Stimulated activated CD8-positive, alpha-beta memory T cell treated with anti-CD3 and anti-CD28 coated beads, Interleukin-7, amount 100 ng/mL, for 4 hours (primary cell): ENCODE results near the gene RTL9.
"Not testable (repeated sequence)": the region's sequence is repeated elsewhere in the genome, so short reads cannot be mapped to it uniquely, and the experiment has no call there.

Source experiments
- DNase-seq, 2 donors: peaks; one replicate each; pipeline ENCODE4 v3.0.0-alpha.2; 2020; ENCODE audit warnings: low read depth in 2 of 2

Gene RTL9

DNA sequence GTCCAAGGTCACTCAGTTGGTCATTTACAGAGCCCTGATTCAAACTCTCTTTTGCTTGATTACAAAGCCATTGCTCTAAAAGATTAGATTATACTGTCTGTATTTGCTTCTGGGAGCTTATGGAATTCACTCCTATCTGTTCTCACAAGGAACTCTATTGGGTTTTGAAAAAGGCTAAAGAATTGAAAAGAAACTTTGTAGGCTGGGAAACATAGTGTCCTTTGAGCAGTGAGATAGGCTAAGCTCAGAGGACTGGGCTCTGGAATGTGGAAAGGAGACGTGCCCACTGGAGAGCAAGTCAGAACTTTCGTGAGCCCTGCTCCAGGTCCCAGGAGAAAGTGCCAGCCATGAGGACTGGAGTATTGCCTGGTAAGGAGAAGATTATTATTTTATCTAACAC, at the start of gene RTL9:
RTL9 (plus strand) TSS at position 301 of the 400 bp plus-strand sequence. CDS start 91,770 bp downstream, outside the sequence.
- no peak for DNase-seq

DNA sequence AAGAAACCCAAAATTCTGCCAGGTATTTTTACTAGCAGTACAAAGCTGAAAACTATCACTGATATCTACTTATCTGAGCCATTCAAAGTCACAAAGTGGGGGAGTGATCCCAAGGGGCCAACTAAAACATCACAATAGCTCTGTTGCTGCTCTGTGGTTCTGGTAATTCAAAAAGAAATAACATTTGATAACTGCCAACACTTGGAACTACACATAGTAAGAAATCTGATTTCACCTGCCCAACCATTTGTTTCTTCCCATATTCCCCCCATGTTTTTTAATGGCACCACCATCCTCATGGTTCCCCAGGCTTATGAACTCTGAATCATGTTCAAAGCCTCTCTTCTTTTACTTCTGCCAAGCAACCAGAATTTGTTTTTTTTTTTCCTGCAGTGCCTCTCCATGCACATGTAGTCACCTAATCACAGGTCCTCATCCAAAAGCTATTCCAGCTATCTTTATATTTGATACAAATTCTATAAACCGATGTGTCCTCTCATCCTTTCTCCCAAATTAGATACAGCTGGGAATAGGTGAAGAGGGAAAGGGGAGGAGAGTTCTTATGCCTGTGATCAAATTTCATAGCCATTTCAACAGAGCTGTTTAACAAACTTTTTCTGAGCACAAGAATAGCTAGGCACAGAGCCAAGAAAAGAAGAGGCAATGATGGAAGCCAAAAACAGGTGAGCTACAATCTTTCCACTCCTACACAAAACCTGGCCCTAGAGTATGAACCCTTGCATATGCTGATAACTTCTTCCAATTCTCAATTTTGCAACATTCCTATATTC, 48.5 kb upstream of the RTL9 start:
- no peak for DNase-seq

DNA sequence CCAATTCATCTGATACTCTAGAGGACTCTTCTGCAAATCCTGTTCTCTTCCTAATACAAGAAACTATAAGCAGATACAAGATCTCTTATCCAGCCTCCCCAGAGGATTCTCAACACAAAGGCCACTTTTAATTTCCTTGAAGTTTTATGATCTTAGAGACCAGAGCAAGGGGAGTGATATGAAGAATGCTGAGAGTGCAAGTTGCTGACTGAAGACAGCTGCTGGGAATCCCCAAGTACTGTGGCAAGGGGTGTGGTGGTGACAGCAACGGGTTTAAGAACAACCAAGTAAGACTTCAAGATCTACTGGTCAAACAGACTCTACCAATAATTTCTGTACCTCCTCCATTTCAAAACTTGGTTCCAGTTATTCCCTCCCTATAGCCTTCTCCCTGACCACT, 47.8 kb upstream of the RTL9 start:
- no peak for DNase-seq

DNA sequence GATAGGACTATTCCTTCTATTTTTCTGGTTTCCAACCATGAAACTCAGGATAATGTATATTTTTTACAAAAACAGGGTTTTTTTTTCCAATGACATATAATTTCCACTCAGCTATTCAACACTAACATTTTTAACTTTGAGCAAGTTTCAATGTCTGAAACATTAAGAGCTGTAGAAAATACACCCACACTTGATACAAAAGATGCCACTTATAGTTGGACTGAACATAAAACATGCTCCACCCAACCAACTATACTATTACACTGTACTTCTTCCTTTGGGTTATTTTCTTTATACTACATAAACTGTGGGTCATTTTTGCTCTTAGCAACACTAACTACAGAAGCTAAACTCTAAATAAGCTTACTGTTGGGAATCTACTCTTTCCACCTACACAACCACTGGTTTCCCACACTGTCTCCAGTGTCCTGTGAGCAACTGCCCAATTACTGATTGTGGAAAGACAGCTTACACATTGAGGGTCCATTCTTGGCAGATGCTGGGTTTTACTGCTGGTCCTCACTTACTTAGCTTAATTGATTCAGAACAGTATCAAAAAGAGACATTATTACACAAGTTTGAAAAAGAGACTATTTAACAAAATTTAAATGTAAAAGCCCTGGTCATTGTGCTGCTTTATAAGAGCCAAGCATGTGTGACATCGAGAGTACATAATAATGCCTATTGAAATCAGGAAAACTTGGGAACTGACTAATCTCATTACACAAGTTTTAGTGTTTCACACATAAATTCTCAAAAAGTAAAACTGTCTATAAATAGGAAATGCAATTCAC, 47.0 kb upstream of the RTL9 start:
- no peak for DNase-seq

DNA sequence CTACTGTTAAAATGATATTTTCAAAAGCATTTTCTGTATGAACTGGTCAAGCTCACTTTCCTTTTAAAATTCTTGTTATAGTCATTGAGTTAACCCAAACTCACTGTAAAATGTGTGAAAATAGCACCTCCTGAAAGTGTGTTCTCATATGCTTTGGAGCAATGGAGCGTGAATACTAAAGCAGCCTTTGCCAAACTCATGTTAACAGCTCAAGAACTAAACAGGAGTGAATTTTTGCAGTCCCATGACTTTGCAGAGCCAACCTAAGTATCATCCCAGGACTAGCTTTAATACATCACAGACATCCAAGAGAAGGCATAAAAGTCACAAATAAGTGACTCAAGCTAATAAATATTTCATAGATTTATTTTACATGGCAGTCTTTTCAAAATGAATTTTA, 43.1 kb upstream of the RTL9 start:
- no peak for DNase-seq

DNA sequence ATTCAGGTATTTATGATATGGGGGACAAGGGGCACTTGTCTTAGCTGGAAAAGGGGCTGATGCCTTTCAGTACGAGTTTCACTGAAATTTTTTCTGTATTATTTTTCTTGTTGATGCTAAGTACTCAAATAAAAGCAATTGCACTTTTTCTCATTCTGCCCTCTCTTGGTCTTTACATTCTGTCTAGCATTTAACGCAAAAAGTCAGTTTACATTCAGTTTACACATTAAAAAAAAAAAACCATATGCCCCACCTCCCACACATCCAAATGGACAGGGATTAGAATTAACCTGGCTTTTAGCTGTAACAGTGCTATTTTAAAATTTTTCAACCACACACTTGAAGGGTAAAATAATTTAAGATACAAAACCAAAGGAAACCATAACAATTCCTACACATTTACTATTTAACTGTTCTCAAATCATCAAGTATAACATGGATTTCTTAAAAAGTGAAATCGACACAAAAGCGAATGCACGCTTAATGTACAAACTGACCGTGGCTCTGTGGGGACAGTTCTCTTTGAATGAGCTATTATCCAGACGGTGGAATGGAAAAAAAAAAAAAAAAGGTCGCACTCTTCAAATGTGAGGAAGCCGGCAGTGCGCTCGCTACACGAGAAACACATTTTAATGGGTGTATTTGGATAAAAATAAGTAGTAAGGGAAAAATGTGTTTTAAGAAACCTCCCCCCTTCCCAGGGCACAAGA, 42.1 kb upstream of the RTL9 start:
- DNase-seq = no peak

DNA sequence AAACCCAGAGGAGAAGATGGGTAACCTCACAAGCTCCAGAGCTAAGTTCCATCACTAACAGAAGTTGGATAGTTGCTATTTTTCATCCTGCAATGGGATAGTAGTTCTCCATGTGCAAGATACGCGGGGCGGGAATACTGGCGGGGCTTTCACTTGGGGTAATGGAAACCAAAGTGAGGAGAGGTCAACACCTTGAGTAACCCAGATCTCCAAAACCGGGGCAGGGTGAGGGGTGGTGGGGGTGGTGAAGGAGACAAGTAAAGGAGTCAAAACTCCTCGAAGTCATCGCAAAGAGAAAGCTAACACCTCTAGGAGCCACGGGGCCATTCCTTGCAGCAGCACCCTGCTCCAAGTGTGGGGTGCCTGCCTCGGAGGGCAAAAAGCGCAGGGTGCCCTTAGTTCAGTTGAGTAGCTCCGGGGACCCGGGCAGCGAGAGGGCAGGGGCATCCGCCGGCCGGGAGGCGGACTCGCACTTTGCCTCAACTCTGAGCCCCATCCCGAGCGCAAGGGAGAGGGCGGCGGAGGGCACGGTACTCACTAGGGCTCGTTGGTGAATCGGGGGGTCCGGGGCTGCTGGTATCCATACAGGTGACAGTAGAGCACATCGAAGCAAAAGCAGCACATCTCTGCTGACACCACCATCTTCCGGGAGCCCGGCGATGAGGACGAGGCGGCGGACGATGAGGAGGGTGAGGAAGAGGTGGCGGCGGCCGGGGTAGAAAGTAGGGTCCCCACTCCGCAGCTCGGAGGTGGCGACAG, 41.4 kb upstream of the RTL9 start:
- peak in 1 of 2 donors; percentile 17 for DNase-seq

DNA sequence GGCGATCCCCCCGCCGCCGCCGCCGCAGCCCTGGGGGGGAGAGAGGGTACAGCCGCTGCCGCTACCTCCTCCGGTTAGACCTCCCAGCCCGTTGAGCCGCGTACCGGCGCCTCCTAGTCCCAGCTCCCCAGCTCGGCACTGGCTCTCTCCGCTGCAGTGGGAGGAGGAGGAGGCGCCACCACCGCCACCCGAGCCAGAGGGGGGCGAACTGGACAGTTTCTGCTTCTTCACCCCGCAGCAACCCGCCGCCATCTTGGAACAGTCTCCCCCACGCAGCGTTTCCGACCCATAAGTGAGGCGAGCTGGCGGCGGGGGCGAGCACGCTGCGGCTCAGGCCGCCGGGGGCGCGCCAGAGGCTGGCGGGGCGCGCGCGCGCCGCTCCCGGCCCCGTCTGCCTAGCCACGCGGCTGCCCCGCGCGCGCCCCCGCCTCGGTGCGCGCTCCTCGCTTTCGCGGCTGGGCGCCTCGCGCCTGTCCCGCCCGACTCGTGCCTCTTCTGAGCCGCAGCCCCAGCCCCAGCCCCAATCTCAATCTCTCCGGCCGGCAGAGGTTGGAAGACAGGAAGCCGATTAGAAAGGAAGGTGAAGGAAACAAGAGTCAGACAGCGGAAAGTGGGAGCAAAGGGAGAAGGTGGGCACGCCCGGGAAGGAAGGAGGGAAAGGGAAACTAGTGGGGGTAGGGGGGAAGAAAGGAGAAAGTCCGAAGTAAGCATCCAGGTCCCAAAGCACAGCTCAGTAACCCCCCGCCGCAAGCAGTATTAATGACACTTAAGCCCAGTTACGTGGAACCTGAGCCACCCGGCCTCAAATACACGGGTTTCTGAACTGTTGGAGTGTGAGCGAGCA, 40.6 kb upstream of the RTL9 start, which contains the start of gene AMMECR1:
AMMECR1 (minus strand) TSS at position 266 of the 844 bp plus-strand sequence; CDS start at position 252, 14 bp downstream.
- peak; percentile 60 to 76 for DNase-seq

DNA sequence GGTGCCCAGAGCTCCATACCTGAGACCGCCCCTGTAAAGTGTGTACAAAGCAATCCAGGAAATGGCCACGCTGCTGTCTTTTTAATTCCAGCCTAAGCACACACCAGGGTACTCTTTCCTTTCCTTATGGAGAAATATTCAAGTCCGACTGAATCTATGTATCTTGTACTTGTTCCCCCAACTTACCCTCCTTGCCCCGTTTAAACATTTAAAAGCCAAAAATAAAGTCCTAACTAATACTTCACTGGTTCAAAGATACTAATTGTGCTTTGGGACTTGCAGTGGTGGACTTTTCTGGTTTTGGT, 40.0 kb upstream of the RTL9 start:
- DNase-seq = no peak

DNA sequence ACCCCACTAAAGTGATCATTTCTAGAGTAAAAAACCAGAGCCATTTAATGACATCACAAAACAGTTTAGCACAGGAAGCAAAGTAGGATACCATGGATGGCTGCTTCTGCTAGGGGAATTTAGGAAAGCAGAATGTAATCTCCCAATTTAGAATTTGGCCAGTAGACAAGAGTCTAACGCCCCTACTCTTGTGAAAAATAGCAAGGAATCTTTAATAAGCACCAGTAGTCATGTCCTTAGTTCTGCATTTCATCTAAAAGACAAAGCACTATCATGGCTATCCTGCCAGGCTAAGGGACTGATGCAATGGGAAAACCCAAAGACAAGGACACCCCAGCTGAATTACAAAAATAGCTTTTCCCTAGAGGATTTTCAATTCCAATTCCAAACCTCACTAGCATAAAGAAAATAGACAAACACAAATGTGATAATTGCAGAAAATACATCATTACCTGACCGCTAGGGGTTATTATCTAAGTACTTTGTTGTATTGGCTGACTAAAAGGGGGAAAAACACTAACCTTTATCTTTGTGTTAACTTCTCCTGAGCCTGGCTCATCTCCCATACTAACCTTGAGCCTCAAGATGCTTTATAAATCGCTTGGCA, 38.2 kb upstream of the RTL9 start:
- no peak for DNase-seq

DNA sequence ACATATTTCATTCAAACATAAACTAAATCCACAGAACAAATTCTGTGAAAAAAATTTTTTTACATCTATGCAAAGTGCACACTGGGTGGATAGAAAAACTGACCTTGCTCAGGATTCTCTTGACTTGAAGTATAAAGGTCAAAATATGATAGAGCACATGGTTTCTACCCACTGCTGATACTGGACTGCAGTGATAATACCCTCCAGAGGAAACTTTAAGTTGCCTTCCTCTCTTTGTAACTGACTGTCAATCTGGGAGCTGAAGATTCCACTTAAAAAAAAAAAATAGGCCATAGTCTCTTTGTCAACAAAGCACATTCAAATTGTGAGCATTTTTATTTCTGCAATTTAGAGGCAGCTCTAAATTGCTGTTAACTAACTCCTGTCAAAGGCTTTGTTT, 37.6 kb upstream of the RTL9 start:
- no peak for DNase-seq

DNA sequence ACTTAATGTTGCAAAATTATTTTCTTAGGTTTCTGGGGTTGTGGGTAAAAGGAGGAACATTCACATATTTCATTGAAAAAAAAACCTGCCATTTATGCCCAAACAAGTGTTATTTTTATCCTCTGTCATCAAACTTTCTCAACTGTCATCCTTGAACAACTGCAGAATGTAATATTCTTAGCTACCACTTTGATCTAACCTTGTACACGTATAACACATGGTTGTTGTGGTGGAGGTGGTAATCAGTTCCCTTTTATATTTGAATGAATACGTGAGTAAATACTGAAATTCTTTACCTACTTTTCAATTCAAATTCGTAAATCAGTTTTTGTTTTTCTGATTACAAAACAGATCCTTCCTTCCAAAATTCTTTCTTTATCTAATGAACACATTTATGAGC, 37.0 kb upstream of the RTL9 start:
- DNase-seq = no peak

DNA sequence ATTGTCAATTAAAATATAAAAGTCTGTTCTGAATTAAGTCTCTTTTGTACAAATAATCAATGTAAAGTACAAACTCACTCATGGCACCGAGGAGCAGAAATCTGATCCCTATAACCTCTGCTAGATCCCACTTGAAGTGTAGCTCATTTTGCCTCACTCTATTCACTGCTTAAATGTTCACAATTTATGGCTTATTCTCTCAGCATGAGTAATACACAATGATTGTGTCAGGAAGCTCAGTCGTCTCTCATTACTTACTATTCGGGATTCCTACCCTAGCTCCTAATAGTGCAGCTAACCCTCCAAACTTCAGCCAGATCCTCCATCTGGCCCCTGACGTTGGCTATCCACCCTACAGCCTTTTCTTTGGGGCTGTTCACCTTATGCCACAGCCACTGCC, 36.0 kb upstream of the RTL9 start:
- no peak for DNase-seq

DNA sequence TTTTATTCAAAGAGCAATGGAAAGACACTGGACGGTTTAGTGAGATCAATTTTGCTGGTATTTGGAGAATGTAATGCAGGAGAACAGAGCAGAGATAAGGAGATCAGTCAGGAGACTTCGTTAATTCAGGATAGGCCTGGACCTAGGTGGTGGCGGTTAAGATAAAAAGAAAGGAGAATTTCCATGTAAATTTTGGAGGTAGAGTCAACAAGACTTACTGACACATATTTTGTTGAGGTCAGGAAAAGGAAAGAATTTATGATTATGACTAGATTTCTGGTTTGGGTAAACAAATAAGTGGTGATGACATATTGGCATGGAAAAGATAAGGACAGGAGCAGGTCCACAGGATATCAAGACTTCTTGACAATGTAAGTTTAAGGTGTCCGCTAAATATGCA, 31.9 kb upstream of the RTL9 start:
- DNase-seq = no peak

DNA sequence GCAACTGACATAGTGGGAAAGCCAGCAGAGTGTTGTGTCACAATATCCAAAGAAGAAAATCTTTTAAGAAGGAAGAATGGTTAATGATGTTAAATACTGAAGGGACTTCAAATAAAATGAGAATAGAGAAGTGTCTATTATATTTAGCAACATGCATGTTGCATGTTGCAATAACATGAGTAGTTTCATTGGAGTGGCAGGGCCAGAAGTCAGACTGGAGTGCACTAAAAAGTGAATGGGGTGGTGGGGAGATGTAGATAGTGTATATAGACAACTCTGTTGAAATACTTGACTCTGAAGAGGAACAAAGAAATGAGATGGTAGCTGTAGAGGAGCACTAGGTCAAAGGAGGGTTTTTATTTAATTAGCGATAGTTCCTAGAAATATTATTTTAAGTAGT, 31.3 kb upstream of the RTL9 start:
- no peak for DNase-seq

DNA sequence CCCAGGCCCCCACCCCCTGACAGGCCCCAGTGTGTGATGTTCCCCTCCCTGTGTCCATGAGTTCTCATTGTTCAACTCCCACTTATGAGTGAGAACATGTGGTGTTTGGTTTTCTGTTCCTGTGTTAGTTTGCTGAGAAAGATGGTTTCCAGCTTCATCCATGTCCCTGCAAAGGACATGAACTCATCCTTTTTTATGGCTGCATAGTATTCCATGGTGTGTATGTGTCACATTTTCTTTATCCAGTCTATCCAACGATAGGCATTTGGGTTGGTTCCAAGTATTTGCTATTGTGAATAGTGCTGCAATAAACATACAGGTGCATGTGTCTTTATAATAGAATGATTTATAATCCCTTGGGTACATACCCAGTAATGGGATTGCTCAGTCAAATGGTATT, 30.0 kb upstream of the RTL9 start:
- DNase-seq = not testable (repeated sequence)

DNA sequence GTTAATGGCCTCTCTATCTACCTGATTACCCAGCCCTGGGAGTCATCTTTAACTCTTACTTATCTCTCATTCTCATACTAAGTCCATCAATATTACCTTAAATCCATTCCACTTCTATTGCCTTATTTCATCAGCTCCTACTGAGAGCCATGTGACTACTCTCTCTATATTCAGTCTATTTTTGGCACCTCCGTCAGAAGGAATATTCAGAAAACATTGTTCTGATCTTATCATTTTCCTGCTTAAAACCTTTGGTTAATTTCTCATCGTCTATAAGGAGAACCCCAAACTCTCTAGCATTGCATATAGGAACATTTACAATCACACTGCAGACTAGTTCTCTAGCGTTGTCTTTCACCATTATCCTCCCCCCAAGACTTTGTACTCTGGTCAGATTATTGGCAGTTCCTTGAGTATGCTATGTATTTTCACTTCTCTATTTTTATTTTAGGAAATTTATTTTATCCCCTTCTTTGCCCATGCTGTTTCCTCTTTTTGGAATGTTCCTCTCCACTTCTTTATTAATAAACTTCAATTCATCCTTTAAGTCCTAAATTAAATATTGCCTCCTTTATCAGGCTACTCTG, 27.1 kb upstream of the RTL9 start:
- DNase-seq = no peak

DNA sequence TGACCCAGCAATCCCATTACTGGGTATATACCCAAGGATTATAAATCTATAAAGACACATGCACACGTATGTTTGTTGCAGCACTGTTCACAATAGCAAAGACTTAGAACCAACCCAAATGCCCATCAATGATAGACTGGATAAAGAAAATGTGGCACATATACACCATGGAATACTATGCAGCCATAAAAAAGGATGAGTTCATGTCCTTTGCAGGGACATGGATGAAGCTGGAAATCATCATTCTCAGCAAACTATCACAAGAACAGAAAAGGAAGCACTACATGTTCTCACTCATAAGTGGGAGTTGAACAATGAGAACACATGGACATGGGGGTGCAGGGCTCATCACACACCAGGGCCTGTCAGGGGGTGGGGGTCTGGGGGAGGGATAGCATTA, 25.2 kb upstream of the RTL9 start:
- DNase-seq = not testable (repeated sequence)

DNA sequence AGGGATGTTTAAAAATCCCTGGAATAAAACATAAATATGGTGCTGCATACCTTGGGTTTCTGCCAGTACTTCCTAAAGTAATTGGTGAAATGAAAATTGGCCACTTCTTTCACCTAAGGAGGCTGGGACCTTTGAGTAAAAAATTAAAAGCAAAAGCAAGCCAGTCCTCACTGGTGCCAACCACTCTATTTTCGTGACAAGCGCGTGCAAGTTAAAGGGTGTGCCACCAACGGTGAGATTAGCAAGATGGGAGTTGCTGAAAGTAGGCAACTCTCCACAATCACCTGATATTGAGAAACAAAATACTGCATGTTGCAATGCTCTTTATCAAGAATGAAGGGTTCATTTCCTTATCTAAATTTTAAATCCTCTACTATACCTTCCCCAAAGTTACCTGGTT, 19.7 kb upstream of the RTL9 start:
- no peak for DNase-seq
